ENCODE results near the gene UGT1A8.
"Not testable (repeated sequence)": the region's sequence is repeated elsewhere in the genome, so short reads cannot be mapped to it uniquely, and the experiment has no call there.

Gene UGT1A8

GRCh38 chr2:233736868-233737653 is 119.6 kb downstream of the UGT1A8 start:
- not testable (repeated sequence) for DNase-seq

- DNase-seq = no peak
Observed at GRCh38 chr2:233740870-233741269, 123.4 kb downstream of the UGT1A8 start.

DNA sequence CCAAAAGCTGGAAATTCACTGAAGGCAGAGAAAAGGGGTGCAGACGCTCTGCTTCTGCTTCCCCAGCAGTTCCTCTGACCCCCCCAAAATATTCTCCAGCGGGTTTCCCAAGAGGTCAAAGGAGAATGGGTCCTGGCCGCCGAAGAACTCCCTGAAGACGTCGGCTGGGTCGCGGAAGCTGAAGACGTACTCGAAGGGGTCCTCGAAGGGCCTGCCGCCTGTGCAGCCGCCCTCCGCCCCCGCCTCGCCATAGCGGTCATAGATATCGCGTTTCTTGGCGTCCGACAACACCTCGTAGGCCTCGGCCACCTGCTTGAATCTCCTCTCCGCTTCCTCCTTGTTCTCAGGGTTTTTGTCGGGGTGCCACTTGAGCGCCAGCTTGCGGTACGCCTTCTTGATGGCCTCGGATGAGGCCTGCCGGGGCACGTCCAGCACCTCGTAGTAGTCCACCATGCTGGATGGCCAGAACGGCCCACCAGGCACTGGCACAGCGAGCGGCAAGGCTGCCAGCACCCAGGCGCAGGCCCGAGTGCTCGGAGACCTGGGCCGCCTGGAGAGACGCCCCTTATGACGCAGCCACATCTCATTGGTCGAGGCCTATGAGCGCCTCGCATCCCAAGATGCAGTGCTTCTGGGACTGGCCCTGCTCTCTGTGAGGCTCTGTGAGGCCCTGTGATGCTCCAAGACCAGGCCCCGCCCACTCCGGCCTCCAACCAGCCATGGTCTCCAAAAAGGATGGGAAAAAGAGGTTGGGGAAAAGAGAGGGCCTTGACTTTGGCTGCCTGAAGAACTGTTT is 126.2 kb downstream of the UGT1A8 start:
- DNase-seq = no peak

- no peak for DNase-seq
Observed at GRCh38 chr2:233745073-233745755, 127.8 kb downstream of the UGT1A8 start.

- DNase-seq = not testable (repeated sequence)
Observed at GRCh38 chr2:233745838-233746237, 128.4 kb downstream of the UGT1A8 start.

DNA sequence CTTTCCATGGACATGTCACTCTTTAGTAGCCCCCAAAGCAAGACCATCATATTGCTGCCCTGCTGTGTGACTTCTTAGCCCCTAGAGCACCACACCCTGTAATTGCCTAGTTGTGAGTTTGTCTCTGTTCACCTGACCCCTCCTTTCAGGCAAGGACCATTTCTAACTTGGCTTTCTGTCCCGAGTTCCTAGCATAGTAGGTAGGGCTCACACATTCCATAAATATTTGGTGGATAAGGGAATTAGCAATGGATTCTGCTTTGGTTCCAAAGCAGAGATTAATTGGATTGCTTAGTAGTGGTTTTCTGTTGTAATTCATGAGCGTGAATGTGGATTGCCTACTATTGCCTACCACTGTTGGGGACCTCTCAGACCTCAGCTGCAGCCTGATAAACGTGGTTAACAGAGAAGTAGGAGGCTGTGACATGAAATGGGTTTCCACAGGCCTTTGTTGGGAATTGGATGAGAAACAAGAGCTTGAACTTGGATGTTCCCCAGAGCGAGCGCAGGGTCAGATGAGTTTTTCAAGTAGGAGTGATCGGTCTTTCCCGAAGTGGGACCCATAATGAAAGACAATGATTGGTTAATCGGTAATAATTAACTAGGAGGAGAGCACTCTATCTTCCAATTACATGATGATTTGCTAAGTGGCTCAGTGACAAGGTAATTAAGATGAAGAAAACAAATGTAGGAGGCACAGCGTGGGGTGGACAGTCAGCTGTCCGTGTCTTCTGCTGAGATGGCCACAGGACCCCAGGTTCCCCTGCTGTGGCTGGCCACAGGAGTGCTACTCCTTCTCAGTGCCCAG is 129.2 kb downstream of the UGT1A8 start:
- no peak for DNase-seq

DNA sequence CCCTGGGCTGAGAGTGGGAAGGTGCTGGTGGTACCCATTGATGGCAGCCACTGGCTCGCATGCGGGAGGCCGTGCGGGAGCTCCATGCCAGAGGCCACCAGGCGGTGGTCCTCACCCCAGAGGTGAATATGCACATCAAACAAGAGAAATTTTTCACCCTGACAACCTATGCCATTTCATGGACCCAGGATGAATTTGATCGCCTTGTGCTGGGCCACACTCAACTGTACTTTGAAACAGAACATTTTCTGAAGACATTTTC is 129.8 kb downstream of the UGT1A8 start:
- no peak for DNase-seq

DNA sequence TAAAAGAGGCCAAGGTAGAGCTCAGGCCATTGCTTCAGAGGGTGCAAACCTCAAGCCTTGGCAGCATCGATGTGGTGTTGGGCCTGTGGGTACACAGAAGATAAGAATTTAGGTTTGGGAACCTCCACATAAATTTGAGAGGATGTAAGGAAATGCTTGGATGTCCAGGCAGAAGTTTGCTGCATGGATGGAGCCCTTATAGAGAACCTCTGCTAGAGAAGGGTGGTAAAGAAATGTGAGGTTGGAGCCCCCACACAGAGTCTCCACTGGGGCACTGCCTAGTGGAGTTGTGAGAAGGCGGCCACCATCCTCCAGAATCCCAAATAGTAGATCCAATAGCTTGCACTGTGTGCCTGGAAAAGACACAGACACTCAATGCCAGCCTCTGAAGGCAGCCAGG is 133.3 kb downstream of the UGT1A8 start:
- not testable (repeated sequence) for DNase-seq

DNA sequence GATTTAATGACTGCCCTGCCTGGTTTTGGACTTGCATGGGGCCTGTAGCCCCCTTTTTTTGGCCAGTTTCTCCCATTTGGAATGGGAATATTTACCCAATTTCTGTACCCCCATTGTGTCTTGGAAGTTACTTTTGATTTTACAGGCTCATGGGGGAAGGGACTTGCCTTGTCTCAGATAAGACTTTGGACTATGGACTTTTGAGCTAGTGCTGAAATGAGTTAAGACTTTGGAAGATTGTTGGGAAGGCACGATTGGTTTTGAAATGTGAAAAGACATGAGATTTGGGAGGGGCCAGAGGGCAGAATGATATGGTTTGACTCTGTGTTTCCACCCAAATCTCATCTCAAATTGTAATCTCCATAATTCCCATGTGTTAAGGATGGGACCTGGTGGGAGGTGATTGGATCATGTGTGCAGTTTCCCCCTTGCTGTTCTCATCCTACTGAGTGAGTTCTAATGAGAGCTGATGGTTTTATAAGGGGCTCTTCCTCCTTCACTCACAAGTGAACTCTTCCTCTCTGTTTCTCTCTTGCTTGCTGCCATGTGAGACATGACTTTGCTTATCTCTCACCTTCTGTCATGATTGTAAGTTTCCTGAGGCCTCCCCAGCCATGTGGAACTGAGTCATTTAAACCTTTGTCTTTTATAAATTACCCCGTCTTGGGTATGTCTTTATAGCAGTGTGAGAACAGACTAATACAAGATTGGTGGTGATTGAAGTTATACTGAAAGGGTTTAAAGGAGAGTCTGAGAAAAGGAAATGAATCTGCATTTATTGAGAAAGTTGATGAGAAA is 134.0 kb downstream of the UGT1A8 start:
- DNase-seq = not testable (repeated sequence)

DNA sequence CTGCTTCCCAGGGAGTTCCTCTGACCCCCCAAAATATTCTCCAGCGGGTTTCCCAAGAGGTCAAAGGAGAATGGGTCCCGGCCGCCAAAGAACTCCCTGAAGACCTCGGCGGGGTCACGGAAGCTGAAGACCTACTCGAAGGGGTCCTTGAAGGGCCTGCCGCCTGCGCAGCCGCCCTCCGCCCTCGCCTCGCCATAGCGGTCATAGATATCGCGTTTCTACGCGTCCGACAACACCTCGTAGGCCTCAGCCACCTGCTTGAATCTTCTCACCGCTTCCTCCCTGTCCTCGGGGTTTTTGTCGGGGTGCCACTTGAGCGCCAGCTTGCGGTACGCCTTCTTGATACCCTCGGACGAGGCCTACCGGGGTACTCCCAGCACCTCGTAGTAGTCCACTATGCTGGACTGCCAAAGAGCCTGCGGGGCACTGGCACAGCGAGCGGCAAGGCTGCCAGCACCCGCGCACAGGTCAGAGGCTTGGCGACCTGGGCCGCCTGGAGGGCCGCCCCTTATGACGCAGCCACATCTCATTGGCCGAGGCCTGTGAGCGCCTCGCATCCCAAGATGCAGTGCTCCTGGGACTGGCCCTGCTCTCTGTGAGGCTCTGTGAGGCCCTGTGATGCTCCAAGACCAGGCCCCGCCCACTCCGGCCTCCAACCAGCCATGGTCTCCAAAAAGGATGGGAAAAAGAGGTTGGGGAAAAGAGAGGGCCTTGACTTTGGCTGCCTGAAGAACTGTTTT is 137.6 kb downstream of the UGT1A8 start:
- DNase-seq = no peak

DNA sequence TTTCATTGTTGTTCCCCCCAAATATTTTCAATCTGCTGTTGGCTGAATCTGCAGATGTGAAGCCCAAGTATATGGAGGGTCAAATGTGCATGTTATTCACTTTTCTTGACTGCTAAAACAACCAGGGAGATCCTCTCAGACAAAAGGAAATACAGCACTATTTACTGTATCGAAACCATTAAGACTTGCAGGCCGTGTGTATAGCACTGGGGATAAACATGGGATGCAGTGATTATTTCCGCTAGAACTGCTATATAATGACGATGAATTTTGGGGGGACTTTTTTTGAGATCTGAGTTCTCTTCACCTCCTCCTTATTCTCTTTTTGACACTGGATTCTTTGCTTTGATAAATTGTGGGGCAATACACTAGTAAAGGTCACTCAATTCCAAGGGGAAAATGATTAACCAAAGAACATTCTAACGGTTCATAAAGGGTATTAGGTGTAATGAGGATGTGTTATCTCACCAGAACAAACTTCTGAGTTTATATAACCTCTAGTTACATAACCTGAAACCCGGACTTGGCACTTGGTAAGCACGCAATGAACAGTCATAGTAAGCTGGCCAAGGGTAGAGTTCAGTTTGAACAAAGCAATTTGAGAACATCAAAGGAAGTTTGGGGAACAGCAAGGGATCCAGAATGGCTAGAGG is 139.1 kb downstream of the UGT1A8 start:
- DNase-seq = no peak

GRCh38 chr2:233758141-233758540 is 140.7 kb downstream of the UGT1A8 start:
- DNase-seq = no peak

DNA sequence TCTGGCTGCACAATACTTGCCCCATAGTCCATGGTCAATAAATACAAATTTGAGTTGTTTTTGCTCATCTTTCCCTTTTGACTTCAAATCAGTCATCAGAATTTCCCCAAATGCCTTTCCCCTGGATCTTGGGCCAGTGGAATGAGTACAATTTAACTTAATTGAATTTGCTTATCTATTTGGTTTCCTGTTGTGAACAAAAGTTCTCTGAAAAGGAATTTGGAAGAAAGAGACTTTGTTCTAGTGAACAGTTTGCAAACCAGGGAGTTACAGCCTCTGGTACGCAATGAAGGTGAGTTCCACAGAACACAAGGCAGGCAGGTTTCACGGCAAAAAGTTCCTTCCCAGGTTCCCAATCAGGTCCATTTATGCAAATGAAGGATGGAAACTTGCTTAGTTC is 141.4 kb downstream of the UGT1A8 start:
- no peak for DNase-seq

- DNase-seq = no peak
Observed at GRCh38 chr2:233760043-233760442, 142.6 kb downstream of the UGT1A8 start, which contains the start of gene UGT1A1. UGT1A1 (plus strand) TSS chr2:233760270; CDS start chr2:233760288, 18 bp downstream.

DNA sequence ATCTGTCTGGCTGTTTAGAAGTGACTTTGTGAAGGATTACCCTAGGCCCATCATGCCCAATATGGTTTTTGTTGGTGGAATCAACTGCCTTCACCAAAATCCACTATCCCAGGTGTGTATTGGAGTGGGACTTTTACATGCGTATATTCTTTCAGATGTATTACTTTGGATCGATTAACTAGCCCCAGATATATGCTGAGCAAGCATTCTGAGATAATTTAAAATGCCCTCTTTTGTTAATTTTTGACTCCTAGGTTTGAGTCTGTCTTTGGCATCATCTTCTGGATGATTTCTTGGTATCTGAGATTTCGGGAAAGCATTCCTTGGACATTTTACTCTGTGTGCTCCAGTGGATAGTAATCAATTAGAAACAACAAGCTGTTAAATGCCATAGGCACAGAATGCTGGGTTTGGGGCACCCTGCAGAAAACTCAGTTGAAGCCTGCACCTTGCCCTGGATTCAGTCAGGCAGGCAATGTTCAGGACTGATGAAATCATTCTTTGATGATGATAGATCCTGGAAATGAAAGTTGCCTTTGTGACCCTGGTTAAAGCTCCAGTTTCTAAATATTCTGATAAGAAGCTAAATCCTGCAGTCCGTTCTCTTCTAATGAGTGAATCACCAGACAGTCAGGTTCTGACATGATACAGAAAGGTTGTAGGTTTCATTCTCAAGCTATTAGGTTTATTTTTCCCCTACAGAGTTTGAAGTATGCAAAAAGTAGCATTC is 143.8 kb downstream of the UGT1A8 start:
- no peak for DNase-seq

DNA sequence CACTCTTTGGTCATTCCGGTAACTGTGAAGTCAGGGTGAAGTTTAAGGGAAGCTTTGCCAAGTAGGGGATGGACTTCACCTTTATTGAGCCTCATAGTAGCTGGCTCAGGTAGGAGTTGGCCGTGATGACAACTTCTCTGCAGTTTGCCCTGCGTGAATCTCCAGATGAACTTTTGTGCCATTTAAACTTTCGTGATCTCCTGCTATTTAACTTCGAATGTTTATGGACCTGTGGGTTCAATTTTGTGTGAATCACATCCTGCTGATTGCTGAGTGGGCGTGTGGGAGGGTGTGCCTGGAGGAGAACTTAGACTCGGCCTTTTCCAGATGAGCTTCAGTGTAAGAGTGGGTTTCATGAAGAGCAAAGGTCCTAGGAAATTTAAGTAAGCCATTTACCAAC is 146.8 kb downstream of the UGT1A8 start:
- DNase-seq = no peak

DNA sequence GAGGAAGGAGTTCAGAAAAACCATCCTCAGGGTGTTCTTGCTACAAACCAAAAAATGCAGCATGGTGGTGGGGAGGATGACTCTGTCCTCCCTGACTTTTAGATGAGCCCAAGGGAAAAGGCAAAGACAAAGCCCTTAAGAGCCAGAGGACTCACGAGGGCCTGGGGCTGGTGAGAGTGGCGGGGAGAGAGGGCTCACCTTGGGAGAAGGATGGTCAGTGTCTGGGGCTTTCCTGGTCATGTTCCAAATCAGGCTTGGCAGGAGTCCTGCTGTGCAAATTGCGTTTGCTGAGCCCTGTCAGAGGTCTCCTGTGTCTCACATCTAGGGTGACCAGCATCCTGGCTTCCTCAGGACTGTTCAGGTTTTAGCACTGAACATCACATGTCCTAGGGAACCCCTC is 147.3 kb downstream of the UGT1A8 start:
- no peak for DNase-seq

GRCh38 chr2:233766416-233766815 is 149.0 kb downstream of the UGT1A8 start:
- no peak for DNase-seq

GRCh38 chr2:233768076-233768475 is 150.6 kb downstream of the UGT1A8 start:
- no peak for DNase-seq

- DNase-seq = no peak
Observed at GRCh38 chr2:233769260-233769659, 151.8 kb downstream of the UGT1A8 start.
